ENCODE measurements around the gene NFIX.

Gene NFIX

GRCh38 chr19:12982648-12983047 is 12.6 kb upstream of the NFIX start:
- 84% methylated on average over 6 of the region's 6 CpGs for WGBS

GRCh38 chr19:12983091-12983490 is 12.2 kb upstream of the NFIX start:
- 58% methylated on average over 10 of the region's 10 CpGs for WGBS

More at GRCh38 chr19:12982648-12983047, 12.6 kb upstream of the NFIX start:
- Histone ChIP-seq H3K9me3 (ENCODE audit: insufficient read depth, low read depth, low read length) (no peaks in the 10 kb centered on the region), H3K9ac (ENCODE audit: low read depth, low read length) (no peak overlapping the region), H3K27me3 (ENCODE audit: insufficient read depth, low read length) (peaks cover 58% of the 10 kb centered on the region), H3K4me1 (ENCODE audit: insufficient read depth, low read length) (no peaks in the 10 kb centered on the region), H3K36me3 (ENCODE audit: insufficient read depth, low read length) (no peaks in the 10 kb centered on the region), H3K27ac (ENCODE audit: low read depth, low read length) (no peak overlapping the region), H3K4me3 (ENCODE audit: low read length) (no peak overlapping the region)

GRCh38 chr19:12983542-12984142 is 11.6 kb upstream of the NFIX start:
- H3K4me3 ChIP-seq (ENCODE audit: low read length), result peak overlapping the region; percentile 41
- H3K27me3 ChIP-seq (ENCODE audit: insufficient read depth, low read length), result peaks cover 68% of the 10 kb centered on the region

More at GRCh38 chr19:12983091-12983490, 12.2 kb upstream of the NFIX start:
- Histone ChIP-seq H3K9me3 (ENCODE audit: insufficient read depth, low read depth, low read length) (no peaks in the 10 kb centered on the region), H3K27me3 (ENCODE audit: insufficient read depth, low read length) (peaks cover 63% of the 10 kb centered on the region), H3K27ac (ENCODE audit: low read depth, low read length) (no peak overlapping the region), H3K4me1 (ENCODE audit: insufficient read depth, low read length) (no peaks in the 10 kb centered on the region), H3K36me3 (ENCODE audit: insufficient read depth, low read length) (no peaks in the 10 kb centered on the region), H3K4me3 (ENCODE audit: low read length) (peak overlapping the region; percentile 41), H3K9ac (ENCODE audit: low read depth, low read length) (no peak overlapping the region; the same call in 1 of the 2 replicates)

GRCh38 chr19:12984143-12984627 is 11.1 kb upstream of the NFIX start:
- H3K4me3 ChIP-seq (ENCODE audit: low read length), result no peak overlapping the region
- no peaks in the 10 kb centered on the region for H3K36me3 ChIP-seq (ENCODE audit: insufficient read depth, low read length)
- H3K4me1 ChIP-seq (ENCODE audit: insufficient read depth, low read length), result no peaks in the 10 kb centered on the region
- H3K27me3 ChIP-seq (ENCODE audit: insufficient read depth, low read length), result peaks cover 69% of the 10 kb centered on the region
- no peaks in the 10 kb centered on the region for H3K9me3 ChIP-seq (ENCODE audit: insufficient read depth, low read depth, low read length)
- 84% methylated on average over 3 of the region's 3 CpGs for WGBS
- H3K9ac ChIP-seq (ENCODE audit: low read depth, low read length), result no peak overlapping the region
- no peak overlapping the region for H3K27ac ChIP-seq (ENCODE audit: low read depth, low read length)

More at GRCh38 chr19:12983542-12984142, 11.6 kb upstream of the NFIX start:
- no peak overlapping the region for H3K9ac ChIP-seq (ENCODE audit: low read depth, low read length)
- WGBS, result 11% methylated on average over 51 of the region's 51 CpGs
- H3K4me1 ChIP-seq (ENCODE audit: insufficient read depth, low read length), result no peaks in the 10 kb centered on the region
- H3K9me3 ChIP-seq (ENCODE audit: insufficient read depth, low read depth, low read length), result no peaks in the 10 kb centered on the region
- H3K27ac ChIP-seq (ENCODE audit: low read depth, low read length), result no peak overlapping the region
- no peaks in the 10 kb centered on the region for H3K36me3 ChIP-seq (ENCODE audit: insufficient read depth, low read length)

GRCh38 chr19:12984683-12985048 is 10.6 kb upstream of the NFIX start:
- 52% methylated on average over 10 of the region's 10 CpGs for WGBS
- Histone ChIP-seq H3K36me3 (ENCODE audit: insufficient read depth, low read length) (no peaks in the 10 kb centered on the region), H3K27me3 (ENCODE audit: insufficient read depth, low read length) (peaks cover 73% of the 10 kb centered on the region), H3K9me3 (ENCODE audit: insufficient read depth, low read depth, low read length) (no peaks in the 10 kb centered on the region), H3K4me3 (ENCODE audit: low read length) (no peak overlapping the region), H3K9ac (ENCODE audit: low read depth, low read length) (no peak overlapping the region), H3K27ac (ENCODE audit: low read depth, low read length) (no peak overlapping the region), H3K4me1 (ENCODE audit: insufficient read depth, low read length) (no peaks in the 10 kb centered on the region)

GRCh38 chr19:12985049-12985776 is 10.1 kb upstream of the NFIX start:
- H3K27me3 ChIP-seq (ENCODE audit: insufficient read depth, low read length), result peaks cover 79% of the 10 kb centered on the region
- WGBS, result 69% methylated on average over 16 of the region's 16 CpGs
- H3K4me1 ChIP-seq (ENCODE audit: insufficient read depth, low read length), result no peaks in the 10 kb centered on the region
- H3K36me3 ChIP-seq (ENCODE audit: insufficient read depth, low read length), result no peaks in the 10 kb centered on the region
- no peak overlapping the region for H3K9ac ChIP-seq (ENCODE audit: low read depth, low read length)
- H3K9me3 ChIP-seq (ENCODE audit: insufficient read depth, low read depth, low read length), result no peaks in the 10 kb centered on the region
- H3K27ac ChIP-seq (ENCODE audit: low read depth, low read length), result no peak overlapping the region
- no peak overlapping the region for H3K4me3 ChIP-seq (ENCODE audit: low read length)

- WGBS, result 92% methylated on average over 12 of the region's 12 CpGs
- no peak overlapping the region for H3K4me3 ChIP-seq (ENCODE audit: low read length)
- no peaks in the 10 kb centered on the region for H3K4me1 ChIP-seq (ENCODE audit: insufficient read depth, low read length)
These were observed 8.5 kb upstream of the NFIX start for GRCh38 chr19:12986726-12987125.

GRCh38 chr19:12987190-12987589 is 8.1 kb upstream of the NFIX start:
- H3K4me3 ChIP-seq (ENCODE audit: low read length), result no peak overlapping the region
- WGBS, result 80% methylated on average over 3 of the region's 3 CpGs
- no peak overlapping the region for H3K27ac ChIP-seq (ENCODE audit: low read depth, low read length)
- H3K9me3 ChIP-seq (ENCODE audit: insufficient read depth, low read depth, low read length), result no peaks in the 10 kb centered on the region
- no peaks in the 10 kb centered on the region for H3K4me1 ChIP-seq (ENCODE audit: insufficient read depth, low read length)
- H3K27me3 ChIP-seq (ENCODE audit: insufficient read depth, low read length), result peaks cover 89% of the 10 kb centered on the region
- H3K36me3 ChIP-seq (ENCODE audit: insufficient read depth, low read length), result no peaks in the 10 kb centered on the region
- no peak overlapping the region for H3K9ac ChIP-seq (ENCODE audit: low read depth, low read length)

More at GRCh38 chr19:12986726-12987125, 8.5 kb upstream of the NFIX start:
- Histone ChIP-seq H3K27me3 (ENCODE audit: insufficient read depth, low read length) (peaks cover 89% of the 10 kb centered on the region), H3K36me3 (ENCODE audit: insufficient read depth, low read length) (no peaks in the 10 kb centered on the region), H3K9me3 (ENCODE audit: insufficient read depth, low read depth, low read length) (no peaks in the 10 kb centered on the region), H3K27ac (ENCODE audit: low read depth, low read length) (no peak overlapping the region), H3K9ac (ENCODE audit: low read depth, low read length) (no peak overlapping the region)

- no peaks in the 10 kb centered on the region for H3K36me3 ChIP-seq (ENCODE audit: insufficient read depth, low read length)
- peaks cover 89% of the 10 kb centered on the region for H3K27me3 ChIP-seq (ENCODE audit: insufficient read depth, low read length)
- WGBS, result 77% methylated on average over 10 of the region's 10 CpGs
- no peak overlapping the region for H3K27ac ChIP-seq (ENCODE audit: low read depth, low read length)
- no peaks in the 10 kb centered on the region for H3K4me1 ChIP-seq (ENCODE audit: insufficient read depth, low read length)
- H3K9me3 ChIP-seq (ENCODE audit: insufficient read depth, low read depth, low read length), result no peaks in the 10 kb centered on the region
- no peak overlapping the region for H3K4me3 ChIP-seq (ENCODE audit: low read length)
- H3K9ac ChIP-seq (ENCODE audit: low read depth, low read length), result no peak overlapping the region
These were observed 7.5 kb upstream of the NFIX start for GRCh38 chr19:12987781-12988180.

- WGBS, result 39% methylated on average over 15 of the region's 22 CpGs
- peaks cover 89% of the 10 kb centered on the region for H3K27me3 ChIP-seq (ENCODE audit: insufficient read depth, low read length)
These were observed 4.8 kb upstream of the NFIX start for GRCh38 chr19:12990431-12990830.

GRCh38 chr19:12990853-12991252 is 4.4 kb upstream of the NFIX start:
- H3K9ac ChIP-seq (ENCODE audit: low read depth, low read length), result no peak overlapping the region
- H3K4me3 ChIP-seq (ENCODE audit: low read length), result no peak overlapping the region
- H3K9me3 ChIP-seq (ENCODE audit: insufficient read depth, low read depth, low read length), result no peaks in the 10 kb centered on the region
- 67% methylated on average over 3 of the region's 3 CpGs for WGBS
- no peak overlapping the region for H3K27ac ChIP-seq (ENCODE audit: low read depth, low read length)
- no peaks in the 10 kb centered on the region for H3K4me1 ChIP-seq (ENCODE audit: insufficient read depth, low read length)
- no peaks in the 10 kb centered on the region for H3K36me3 ChIP-seq (ENCODE audit: insufficient read depth, low read length)
- H3K27me3 ChIP-seq (ENCODE audit: insufficient read depth, low read length), result peaks cover 86% of the 10 kb centered on the region

More at GRCh38 chr19:12990431-12990830, 4.8 kb upstream of the NFIX start:
- Histone ChIP-seq H3K4me1 (ENCODE audit: insufficient read depth, low read length) (no peaks in the 10 kb centered on the region), H3K36me3 (ENCODE audit: insufficient read depth, low read length) (no peaks in the 10 kb centered on the region), H3K27ac (ENCODE audit: low read depth, low read length) (no peak overlapping the region), H3K4me3 (ENCODE audit: low read length) (no peak overlapping the region), H3K9me3 (ENCODE audit: insufficient read depth, low read depth, low read length) (no peaks in the 10 kb centered on the region), H3K9ac (ENCODE audit: low read depth, low read length) (no peak overlapping the region)

Data from HUES64 (cell line).